IPS-18a (cell line): ENCODE data around the gene BNIP5.

Source experiments
- H3K27ac ChIP-seq: one replicate; pipeline ENCODE4 v1.5.1; 2013; ENCODE audit warnings: low read length
- H3K27me3 ChIP-seq: one replicate; pipeline ENCODE4 v1.6.1; 2013; ENCODE audit warnings: mild to moderate bottlenecking, low read length; ENCODE audit not compliant: control insufficient read depth, insufficient read depth
- H3K36me3 ChIP-seq: one replicate; pipeline ENCODE4 v1.6.1; 2013; ENCODE audit warnings: low read depth, low read length; ENCODE audit not compliant: control insufficient read depth
- H3K4me1 ChIP-seq: one replicate; pipeline ENCODE4 v1.6.1; 2013; ENCODE audit warnings: low read depth, low read length; ENCODE audit not compliant: control insufficient read depth
- H3K4me3 ChIP-seq: one replicate; pipeline ENCODE4 v1.5.1; 2013; ENCODE audit warnings: low read length
- H3K9ac ChIP-seq: one replicate; pipeline ENCODE4 v1.6.1; 2013; ENCODE audit warnings: mild to moderate bottlenecking, low read length, moderate library complexity
- H3K9me3 ChIP-seq: one replicate; pipeline ENCODE4 v1.6.1; 2013; ENCODE audit warnings: low read depth, low read length; ENCODE audit not compliant: control insufficient read depth

BNIP5 gene

DNA sequence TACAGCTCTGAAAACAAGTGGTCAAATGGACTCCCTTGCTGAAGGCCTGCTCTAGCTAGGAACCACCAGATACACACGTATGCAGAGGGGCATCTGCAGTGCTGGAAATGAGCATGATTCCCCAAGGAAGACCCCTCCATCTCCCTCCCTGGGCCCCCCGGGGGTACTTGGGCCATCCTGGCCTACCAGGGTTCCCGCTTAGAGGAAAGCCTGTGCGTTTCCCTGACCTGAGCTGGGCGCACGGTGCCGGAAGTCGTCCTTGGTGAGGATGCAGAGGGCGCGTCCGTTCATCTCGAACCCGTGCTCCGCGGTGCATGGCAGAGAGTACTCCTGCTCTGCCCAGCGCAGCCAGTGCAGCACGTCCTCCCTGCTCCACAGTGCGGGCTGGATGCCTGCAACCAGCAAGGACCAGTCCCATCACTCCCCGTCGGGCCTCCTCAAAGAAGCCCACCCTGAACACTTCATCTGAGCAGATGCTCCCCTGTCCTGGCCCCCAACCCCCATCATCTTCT, 39.0 kb upstream of the BNIP5 start:
- Histone ChIP-seq H3K9me3 (no peaks in the 10 kb centered on the region), H3K27me3 (no peaks in the 10 kb centered on the region), H3K9ac (no peak overlapping the region), H3K27ac (no peak overlapping the region), H3K4me3 (no peak overlapping the region), H3K36me3 (no peaks in the 10 kb centered on the region), H3K4me1 (no peaks in the 10 kb centered on the region)

- Histone ChIP-seq H3K27ac (no peak overlapping the region), H3K9me3 (no peaks in the 10 kb centered on the region), H3K36me3 (no peaks in the 10 kb centered on the region), H3K9ac (no peak overlapping the region), H3K4me3 (no peak overlapping the region), H3K27me3 (no peaks in the 10 kb centered on the region), H3K4me1 (no peaks in the 10 kb centered on the region)
Observed at GRCh38 chr6:36374972-36375371, 38.3 kb upstream of the BNIP5 start.

DNA sequence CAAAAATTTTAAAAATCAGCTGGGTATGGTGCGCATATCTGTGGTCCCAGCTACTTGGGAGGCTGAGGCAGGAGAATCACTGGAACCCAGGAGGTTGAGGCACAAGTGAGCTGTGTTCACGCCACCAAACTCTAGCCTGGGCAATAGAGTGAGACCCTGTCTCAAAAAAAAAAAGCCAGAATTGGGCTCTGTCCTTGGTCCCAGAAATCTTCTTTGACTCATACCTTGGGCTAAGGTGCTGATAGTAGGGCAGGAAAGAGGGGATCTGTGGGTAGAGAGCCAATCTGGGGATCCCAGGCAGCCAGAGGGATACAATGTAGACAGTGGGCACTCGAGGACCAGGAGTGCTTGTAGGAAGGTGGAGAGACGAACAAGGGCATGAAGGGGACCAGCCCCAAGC, 37.5 kb upstream of the BNIP5 start:
- H3K4me3 ChIP-seq, result no peak overlapping the region
- no peak overlapping the region for H3K9ac ChIP-seq
- no peak overlapping the region for H3K27ac ChIP-seq
- no peaks in the 10 kb centered on the region for H3K4me1 ChIP-seq
- no peaks in the 10 kb centered on the region for H3K9me3 ChIP-seq
- H3K27me3 ChIP-seq, result no peaks in the 10 kb centered on the region
- no peaks in the 10 kb centered on the region for H3K36me3 ChIP-seq

DNA sequence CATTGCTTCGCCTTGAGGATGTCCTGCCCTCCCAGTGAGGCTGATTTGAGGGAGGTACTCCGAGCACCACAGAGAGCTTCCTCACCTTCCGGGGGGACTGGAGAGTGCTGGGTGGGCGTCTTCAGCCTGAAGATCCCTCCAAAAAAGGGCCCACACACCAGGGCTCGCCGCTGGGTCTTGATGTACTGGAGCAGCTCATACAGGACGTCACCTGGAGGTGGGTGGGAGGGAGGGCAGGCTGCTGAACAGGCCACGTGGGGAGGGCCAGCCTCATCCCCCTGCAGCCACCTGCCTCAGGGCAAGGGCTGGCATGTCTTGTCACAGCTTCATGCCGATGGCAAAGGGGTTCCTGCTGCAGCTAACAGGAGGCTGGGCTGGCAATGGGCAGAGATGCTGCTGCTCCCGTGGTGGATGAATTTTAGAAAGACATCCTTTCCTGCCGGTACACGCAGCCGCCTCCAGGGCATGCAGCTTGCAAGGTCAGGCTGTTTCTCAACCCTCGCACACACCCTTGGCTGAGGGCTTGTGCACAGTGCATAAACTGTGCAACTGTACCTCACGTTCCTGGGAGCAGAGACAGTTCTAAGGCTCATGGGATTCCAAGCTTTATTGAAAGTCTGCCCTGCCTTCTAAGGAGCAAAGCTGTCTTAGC, 36.8 kb upstream of the BNIP5 start:
- no peaks in the 10 kb centered on the region for H3K36me3 ChIP-seq
- H3K9ac ChIP-seq, result no peak overlapping the region
- no peaks in the 10 kb centered on the region for H3K27me3 ChIP-seq
- no peak overlapping the region for H3K27ac ChIP-seq
- no peak overlapping the region for H3K4me3 ChIP-seq
- H3K9me3 ChIP-seq, result no peaks in the 10 kb centered on the region
- no peaks in the 10 kb centered on the region for H3K4me1 ChIP-seq

DNA sequence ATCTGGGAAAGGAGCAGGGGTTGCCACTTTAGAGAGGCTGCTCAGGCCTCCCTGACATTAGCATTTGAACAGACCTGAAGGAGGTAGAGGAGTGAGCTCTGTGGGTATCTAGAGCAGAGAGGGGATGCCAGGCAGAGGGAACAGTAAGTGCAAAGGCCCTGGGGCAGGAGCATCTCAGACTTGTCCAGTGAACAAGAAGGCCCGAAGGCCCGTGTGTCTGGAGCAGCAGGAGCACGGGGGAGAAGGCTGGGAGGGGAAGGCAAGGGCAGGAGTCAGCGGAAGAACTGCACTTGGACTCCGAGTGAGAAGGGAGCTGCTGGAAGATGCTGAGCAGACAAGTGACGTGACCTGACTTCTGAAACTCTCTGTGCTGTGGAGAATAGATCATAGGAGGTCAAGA, 35.4 kb upstream of the BNIP5 start:
- H3K27me3 ChIP-seq, result no peaks in the 10 kb centered on the region
- H3K36me3 ChIP-seq, result no peaks in the 10 kb centered on the region
- H3K9ac ChIP-seq, result no peak overlapping the region
- no peak overlapping the region for H3K4me3 ChIP-seq
- no peaks in the 10 kb centered on the region for H3K4me1 ChIP-seq
- H3K27ac ChIP-seq, result no peak overlapping the region
- H3K9me3 ChIP-seq, result no peaks in the 10 kb centered on the region

DNA sequence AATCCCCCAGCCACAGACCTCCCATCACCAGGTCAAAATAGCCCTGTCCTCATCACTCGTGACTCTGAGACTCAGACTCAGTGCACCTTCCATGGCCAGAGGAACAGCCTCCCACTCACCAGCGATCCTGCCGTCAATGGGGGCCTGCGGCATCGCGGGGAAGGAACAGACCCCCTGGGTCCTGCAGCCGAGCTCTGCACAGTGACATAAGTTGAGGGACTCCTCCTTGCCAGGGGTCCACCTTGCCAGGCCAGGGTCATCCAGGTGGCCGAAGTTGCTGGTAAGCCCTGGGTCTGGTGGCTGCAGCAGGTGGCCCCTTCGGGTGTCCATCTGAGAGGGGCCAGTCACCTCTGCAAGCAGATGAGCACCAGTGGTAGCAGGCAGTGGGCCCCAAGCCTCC, 34.5 kb upstream of the BNIP5 start:
- H3K4me1 ChIP-seq, result no peaks in the 10 kb centered on the region
- H3K4me3 ChIP-seq, result no peak overlapping the region

GRCh38 chr6:36370638-36371037, 34.0 kb upstream of the BNIP5 start:
- Histone ChIP-seq H3K4me3 (no peak overlapping the region), H3K36me3 (no peaks in the 10 kb centered on the region), H3K9me3 (no peaks in the 10 kb centered on the region), H3K27me3 (no peaks in the 10 kb centered on the region), H3K9ac (no peak overlapping the region), H3K27ac (no peak overlapping the region), H3K4me1 (no peaks in the 10 kb centered on the region)

More for the DNA sequence above, 34.5 kb upstream of the BNIP5 start:
- H3K27ac ChIP-seq, result no peak overlapping the region
- H3K36me3 ChIP-seq, result no peaks in the 10 kb centered on the region
- no peaks in the 10 kb centered on the region for H3K27me3 ChIP-seq
- no peak overlapping the region for H3K9ac ChIP-seq
- H3K9me3 ChIP-seq, result no peaks in the 10 kb centered on the region

- Histone ChIP-seq H3K36me3 (no peaks in the 10 kb centered on the region), H3K9ac (no peak overlapping the region), H3K4me3 (no peak overlapping the region), H3K27me3 (no peaks in the 10 kb centered on the region), H3K4me1 (no peaks in the 10 kb centered on the region), H3K9me3 (no peaks in the 10 kb centered on the region), H3K27ac (no peak overlapping the region)
Observed at GRCh38 chr6:36368921-36369865, 32.5 kb upstream of the BNIP5 start.

DNA sequence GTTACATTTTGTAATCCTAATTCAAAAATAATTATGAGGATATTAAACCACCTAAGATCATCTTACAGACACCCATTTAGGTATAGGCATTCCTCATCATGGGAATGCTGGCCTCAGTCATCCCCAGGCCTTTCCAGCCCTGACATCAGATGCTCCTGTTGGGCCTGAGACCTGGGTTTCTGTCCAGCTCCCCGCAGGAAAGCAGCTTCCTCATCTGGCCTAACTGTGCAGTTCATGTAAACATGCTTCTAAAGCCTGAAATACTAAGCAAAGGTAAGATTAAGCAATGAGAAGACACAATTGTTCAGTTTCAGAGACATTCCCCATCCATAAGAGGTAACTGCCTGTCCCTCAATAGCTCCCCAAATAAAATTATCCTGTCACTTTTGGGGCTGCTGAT, 31.7 kb upstream of the BNIP5 start:
- Histone ChIP-seq H3K9ac (no peak overlapping the region), H3K4me3 (no peak overlapping the region), H3K36me3 (no peaks in the 10 kb centered on the region), H3K4me1 (no peaks in the 10 kb centered on the region), H3K9me3 (no peaks in the 10 kb centered on the region), H3K27me3 (no peaks in the 10 kb centered on the region), H3K27ac (no peak overlapping the region)

- no peaks in the 10 kb centered on the region for H3K36me3 ChIP-seq
- H3K27me3 ChIP-seq, result no peaks in the 10 kb centered on the region
- H3K9me3 ChIP-seq, result no peaks in the 10 kb centered on the region
- no peaks in the 10 kb centered on the region for H3K4me1 ChIP-seq
- no peak overlapping the region for H3K9ac ChIP-seq
- H3K27ac ChIP-seq, result no peak overlapping the region
- no peak overlapping the region for H3K4me3 ChIP-seq
Observed at GRCh38 chr6:36367743-36368142, 31.1 kb upstream of the BNIP5 start.

GRCh38 chr6:36364669-36365479, 28.2 kb upstream of the BNIP5 start:
- Histone ChIP-seq H3K9me3 (no peaks in the 10 kb centered on the region), H3K36me3 (no peaks in the 10 kb centered on the region), H3K4me3 (no peak overlapping the region), H3K9ac (no peak overlapping the region), H3K27me3 (no peaks in the 10 kb centered on the region), H3K27ac (no peak overlapping the region), H3K4me1 (no peaks in the 10 kb centered on the region)
